ENCODE data around the gene SUN5.

Gene SUN5

DNA sequence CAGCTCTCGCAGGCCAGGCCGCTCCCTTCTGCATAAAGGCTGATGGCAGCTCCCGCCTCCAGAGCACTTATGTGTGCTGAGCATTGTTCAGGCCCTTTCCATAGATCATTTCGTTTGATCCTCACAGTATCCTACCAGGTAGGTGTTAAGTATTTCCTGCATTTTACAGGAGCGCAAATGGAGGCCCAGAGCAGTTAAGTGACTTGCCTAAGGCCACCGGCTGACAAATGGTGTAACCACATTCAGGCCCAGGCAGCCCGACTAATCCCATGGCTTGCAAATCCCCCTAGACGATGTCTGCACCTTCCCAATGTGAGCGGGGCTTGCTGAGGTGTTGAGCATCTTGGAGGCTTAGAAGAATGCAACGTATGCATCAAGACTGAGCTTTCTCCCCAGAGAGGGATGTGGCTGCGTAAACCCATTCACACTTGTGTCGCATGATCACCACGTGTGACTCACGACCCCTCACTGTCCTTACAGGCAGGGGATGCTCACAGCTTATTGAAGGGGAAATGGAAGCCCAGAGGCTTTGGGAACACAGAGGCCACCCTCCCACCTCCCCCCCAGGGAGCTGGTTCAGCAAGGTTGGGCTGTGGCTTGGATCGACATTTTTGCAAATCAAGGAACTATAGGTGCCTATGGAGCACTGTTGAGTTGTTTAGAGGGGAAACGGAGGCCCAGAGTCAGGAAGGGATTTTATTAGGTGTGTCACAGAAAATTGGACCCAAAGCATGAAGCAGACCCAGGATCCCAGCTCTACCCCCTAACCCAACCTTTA lies 10.3 kb upstream of the SUN5 start:
- no peak for DNase-seq (ENCODE audit: low read depth)

DNA sequence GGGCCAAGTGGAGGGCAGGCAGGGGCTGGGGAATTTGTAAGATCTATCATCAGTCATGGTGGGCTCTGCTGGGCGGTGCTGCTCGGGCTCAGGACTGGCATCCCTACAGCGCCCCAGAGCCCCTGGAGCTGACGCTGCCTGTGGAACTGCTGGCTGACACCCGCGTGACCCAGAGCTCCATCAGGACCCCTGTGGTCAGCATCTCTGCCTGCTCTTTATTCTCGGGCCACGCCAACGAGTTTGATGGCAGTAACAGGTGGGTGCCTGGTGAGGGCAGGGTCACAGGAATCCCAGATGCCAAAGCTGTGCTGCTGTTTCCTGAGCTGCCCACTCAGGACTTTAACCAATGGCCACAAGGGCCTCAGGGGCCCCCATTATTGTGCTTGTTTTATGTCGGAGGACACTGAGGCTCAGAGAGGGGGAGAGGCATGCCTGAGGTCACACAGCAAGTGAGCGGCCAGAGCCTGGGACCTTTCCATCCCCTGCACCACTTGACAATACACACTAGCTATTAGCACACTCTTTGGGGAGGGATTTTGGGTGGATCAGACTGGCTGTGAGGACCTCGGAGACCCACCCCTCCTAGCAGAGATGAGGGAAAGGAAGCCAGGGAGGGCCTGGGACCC lies 9.6 kb upstream of the SUN5 start:
- DNase-seq (ENCODE audit: low read depth), result no peak

DNA sequence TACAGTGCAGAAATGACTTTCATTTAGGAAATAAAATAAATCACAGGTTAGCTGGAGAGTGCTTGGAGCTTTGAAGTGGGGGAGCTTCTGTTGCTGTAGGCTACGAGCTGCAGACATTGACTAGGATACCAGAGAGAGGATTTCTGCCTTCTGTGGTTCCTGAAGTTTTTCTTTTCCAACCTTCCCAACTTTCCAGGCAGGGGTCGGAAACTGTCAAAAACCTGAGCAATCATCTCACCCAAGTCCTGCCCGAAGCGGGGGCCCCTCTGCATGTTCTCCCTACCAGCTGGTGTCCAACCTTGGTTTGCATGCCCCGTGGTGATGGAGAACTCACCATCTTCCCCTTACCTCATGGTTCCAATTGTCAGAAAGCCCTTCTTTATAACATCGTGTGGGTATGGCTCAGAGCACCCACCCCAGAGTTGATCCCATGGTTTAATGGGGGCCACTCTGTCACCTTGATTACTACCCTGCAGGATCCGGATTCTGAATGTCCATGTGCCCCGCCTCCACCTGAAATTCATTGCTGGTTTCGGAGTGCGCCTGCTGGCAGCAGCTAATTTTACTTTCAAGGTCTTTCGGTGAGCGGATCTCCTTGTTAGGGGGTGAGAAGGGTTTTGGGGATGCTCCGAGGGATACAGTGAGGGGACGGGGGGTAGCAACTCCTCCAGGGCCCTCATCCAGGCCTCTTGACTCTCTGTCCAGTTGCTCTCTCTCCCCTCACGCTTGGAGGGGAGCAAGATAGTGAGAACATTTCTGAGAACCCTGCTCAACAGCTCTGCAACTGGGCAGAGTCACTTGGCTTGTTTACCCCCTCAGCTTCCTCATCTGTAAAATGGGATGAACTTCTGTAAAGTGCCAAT lies 8.3 kb upstream of the SUN5 start:
- no peak for DNase-seq (ENCODE audit: low read depth)

DNA sequence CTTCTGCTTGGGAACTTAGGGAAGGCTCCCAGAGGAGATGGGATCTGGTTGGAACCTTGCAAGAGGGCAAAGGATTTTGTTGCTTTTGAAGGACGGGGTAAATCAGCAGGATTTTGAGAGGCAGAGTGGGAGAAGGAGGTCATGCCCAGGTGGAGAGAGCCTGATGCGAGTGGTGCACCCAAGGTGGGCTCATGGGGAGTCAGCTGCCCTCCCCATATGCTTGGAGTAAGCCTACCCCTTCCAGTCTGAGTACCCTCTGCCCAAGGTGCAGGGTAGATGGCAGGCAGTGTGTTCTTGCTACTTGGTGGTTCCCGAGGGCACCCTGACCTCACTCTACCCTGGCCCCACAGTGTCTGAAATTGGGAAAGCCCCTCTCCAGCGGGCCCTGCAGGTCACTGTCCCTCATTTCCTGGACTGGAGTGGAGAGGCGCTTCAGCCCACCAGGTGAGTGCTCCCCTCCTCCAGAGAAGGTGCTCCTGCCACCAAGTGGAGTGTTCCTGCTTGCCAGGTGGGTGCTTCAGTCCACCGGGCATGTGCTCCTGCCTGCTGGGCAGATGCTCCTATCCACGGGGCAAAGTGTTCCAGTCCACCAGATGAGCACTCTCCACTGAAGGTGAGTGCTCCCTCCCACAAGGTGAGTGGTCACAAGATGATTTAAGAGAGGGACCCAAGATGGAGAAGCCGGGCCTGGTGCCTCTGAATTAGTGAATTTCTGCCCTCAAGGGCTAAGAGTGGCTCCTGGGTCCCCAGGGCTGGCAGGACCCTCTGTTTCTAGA lies 6.6 kb upstream of the SUN5 start:
- no peak for DNase-seq (ENCODE audit: low read depth)

DNA sequence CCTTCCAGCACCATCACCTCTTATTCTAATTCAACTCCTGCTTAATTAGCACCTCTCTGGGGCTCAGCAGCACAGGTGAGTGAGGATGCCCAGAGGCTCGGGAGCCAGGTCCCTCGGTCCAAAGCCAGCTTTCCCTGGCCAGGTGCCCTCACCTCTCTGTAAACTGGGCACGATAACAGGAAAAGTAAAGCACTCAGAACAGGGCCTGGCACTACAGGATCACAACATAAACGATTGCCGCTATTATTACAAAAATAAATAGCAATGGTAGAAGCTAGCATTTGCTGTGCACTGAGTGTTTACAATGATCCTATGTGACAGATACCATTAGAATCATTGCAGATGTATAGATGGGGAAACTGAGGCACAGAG lies 5.9 kb upstream of the SUN5 start:
- no peak for DNase-seq (ENCODE audit: low read depth)

DNA sequence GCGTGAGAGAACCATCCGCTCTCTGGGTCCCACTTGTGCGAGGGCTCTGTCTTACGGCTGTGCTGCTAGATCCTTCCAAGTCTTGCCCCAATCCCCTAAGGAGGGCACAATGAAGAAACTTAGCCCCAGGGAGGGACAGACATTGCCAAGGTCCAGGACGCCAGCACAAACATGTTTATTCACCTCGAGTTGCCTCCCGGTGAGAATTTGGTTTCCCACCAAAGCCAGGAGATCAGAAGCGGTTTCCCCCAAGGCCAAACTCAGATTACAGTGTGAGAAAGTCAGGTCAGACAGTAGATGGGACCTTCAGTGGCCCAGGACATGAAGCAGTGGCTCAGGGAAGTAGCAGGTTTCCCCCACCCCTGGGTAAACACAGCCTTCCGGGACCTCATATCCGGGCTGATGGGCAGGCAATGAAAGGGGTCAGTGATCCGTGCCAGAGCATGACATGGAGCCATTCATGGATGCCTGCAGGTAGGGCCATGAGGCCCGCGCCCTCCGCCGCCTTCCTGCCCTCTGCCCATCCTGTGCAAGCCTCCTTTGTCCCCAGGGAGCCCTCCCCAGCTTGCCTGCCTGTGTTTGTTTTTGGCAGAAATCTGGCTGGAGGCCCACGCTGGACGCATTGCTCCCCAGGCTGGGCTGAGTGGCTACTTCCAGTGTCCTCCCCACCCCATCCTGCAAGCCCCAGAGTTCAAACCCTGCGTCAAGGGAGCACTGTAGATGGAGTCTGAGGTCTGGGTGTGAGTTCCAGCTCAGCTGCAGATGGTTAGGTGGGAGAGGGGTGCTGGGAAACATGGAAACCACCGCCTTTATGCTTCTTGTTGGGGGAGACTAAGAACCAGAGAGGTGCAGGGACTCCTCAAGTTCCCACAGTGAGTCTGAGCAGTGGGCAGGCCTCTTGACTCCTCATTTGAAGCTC lies 5.2 kb upstream of the SUN5 start:
- DNase-seq (ENCODE audit: low read depth), result no peak

DNA sequence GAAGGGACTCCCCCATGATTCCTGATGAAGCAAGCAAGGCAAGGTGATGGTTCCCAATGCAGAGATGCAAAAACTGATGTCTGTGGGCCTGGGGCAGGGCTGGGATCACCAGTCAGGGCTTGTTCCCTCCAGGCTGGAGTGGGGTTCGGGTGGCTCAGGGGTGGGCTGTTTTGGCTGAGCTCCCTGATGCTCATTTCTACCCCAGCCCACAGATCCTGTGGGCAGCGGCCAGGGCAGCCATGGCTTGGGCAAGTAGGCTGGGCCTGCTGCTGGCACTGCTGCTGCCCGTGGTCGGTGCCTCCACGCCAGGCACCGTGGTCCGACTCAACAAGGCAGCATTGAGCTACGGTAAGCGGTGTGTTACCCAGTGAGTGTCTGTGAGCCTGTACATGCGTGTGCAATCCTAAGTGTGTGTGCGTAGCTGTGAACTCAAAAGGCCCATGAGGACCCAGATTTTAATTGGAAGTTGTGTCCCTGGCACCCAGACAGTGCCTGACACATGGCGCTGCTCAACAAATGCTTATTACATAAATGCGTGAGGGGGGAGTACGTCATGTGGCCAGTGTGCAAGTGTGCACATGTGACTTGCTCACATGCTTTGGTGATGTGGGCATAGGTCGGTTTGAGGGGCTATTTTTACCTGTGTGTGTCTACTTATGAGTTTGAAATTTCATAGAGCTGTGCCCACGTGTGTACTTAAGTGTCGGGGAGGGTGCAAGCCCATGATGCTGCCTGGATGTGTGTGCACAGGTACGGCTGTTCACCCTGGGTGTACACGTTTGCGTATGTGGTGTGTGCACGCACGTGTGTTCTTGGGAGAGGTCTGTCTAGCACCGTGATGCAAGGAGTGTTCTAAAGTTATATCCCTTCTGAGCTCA lies 4.3 kb upstream of the SUN5 start:
- no peak for DNase-seq (ENCODE audit: low read depth)

DNA sequence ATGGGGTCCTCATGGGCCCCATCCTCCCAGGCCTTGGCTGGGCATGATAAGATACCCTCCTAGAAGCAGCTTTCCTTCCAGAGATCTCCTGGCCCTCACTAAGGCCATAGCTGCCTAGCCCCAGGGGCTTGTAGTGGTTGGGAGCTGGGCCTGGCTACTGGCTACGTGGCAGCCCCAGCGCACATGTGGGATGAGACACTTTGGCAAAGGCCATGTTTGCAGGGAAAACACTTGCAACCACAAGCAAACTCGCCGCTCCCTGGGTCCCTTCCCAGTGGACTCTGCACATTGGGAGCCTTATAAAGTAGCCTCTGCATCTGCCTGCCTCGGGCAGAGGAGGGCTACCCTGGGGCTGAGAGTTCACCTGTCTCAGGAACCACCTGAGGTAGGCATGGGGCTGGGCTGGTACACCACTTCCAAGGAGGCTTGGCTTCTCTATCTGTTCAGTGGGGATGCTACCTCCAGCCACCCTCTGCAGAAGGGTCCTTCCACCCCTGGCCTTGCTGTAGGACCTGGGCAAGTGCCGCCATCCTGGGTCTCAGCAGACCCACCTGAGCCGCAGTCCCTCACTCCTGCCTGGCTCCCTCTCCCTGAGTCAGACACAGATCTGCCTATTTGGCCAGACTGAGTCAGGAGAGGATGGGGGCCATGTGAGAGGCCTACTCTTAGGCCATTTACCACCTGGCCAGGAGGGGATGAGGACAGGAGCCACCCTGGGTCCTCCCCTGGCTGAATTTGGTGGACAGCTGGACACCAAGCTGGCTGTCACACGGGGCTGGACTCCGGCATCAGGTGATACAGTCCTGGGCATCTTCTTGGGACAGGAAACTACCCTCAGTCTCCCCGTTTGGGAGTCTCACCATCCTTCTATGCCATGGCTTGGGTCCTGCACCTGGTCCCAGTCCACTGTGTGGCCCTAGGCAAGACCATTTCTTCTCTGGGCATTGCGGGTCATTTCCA lies 3.4 kb upstream of the SUN5 start, which contains the start of gene BPIFB2:
Gene BPIFB2, plus strand, starts transcription at position 329 of the 960 bp plus-strand sequence. CDS start 871 bp downstream, outside the sequence.
- no peak for DNase-seq (ENCODE audit: low read depth)

DNA sequence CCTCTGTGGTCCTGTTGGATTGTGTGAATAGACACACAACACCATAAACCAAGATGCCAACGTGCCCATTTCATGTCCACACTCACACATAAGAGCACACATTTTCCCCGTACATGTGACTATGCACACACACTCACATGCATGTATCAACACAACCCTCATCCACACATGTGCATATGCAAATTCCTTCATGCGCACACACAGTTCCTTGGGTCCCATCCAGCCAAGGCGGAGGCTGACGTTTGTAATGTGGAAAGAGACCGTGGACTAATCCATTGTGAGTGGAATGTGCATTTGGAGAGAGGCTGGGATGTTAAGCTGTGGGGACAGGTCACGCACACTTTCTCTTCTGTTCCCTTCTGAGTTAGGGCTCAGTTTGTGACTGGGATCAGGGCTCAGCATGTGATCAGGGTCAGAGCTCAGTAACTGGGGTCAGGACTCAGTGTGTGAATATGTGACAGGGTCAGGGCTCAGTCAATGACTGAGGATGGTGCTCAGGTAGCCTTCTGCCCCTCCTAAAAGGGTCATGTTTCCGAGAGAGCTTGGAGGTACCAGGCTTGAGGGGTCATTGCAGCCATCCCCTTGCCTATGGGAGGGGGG lies 2.6 kb upstream of the SUN5 start:
- no peak for DNase-seq (ENCODE audit: low read depth)

DNA sequence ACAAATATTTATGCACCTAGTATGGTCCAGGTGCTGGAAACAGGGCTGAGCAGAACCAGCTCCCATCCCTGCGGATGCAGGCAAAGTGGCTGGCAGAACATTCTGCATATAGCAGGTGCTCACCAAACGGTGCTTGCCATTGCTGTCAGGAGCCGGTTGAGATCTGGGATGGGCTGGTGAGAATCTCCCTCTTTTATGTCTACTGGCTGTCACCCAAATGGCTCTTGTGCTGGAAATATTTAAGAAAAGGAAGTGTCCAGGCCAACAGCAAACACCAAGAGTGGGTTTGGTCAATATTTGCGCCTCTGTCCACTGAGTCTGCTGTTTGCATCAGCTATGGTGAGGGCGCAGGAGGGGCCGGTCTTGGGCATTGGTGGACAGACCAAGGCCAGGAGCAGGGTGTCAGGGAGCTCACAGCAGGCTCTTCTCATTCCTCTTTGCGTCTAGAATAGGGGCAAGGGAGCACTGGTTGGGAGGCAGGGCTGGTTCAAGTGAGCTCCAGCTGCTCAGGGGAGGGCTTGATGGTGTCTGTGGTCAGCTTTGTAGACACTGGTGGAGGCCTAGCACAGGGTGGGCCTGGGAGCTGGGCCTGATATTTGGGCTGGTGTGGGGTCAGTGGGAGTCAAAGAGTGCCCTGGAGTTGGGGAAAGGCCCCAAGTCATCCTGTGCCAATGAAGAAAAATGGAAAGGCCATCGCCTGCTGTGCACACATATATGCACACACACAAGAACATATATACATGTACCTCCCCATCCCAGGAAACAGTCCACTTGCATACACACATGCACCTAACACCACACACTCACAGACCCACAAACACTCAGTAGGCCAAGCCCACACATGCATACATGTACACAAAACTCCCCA lies 1.9 kb upstream of the SUN5 start:
- no peak for DNase-seq (ENCODE audit: low read depth)

DNA sequence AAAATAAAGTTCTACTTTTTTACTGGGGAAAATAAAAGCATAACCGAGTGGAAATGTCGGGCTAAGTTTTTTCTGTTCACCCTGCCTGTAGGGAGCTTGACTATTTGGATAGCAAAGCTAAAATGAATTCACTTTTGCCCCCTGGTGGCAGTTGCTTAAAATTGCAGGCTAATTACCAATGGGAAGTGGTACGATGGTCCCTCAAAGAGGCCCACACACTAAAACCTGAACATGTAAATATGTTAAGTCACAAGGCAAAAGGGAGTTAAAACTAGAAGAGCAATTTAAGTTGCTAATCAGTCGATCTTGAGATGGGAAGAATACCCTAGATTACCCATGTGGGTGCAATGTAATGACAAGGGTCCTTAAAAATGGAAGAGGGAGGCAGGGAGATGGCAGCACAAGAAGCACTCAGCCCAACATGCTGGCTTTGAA lies 916 bp upstream of the SUN5 start:
- no peak for DNase-seq (ENCODE audit: low read depth)

DNA sequence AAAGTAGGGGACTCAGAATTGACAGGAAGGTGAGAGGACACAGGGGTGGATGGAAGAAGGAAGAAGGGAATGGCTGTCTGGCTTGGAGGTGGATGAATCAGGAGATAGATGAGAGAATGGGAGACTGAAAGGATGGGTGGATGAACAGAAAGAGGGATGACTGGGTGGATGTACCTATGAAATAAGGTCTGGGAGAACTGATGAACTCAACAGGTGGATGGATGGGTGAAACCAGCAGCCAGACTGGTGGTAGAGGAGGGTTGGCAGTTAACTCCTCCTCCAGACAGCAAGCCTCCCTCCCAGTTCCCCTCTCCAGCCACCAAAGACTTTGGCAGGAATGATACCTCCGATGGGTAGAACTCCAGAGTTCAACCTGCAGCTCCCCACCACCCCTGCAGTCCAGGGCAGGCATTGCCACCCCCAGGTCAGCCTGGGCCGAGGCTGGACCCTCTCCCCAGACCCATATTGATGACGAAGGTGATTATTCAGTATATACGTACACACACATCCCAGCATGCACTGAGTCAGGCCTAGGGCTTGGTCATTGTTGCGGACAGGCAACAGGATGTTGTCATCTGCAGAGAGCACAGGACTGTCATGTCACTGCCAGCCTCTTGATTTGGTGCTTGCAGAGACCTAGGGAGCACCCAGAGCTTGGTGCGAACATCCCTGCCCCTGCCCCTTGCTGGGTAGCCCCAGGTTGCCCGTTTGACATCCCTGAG lies 2.0 kb downstream of the SUN5 start:
- DNase-seq (ENCODE audit: low read depth), result no peak

DNA sequence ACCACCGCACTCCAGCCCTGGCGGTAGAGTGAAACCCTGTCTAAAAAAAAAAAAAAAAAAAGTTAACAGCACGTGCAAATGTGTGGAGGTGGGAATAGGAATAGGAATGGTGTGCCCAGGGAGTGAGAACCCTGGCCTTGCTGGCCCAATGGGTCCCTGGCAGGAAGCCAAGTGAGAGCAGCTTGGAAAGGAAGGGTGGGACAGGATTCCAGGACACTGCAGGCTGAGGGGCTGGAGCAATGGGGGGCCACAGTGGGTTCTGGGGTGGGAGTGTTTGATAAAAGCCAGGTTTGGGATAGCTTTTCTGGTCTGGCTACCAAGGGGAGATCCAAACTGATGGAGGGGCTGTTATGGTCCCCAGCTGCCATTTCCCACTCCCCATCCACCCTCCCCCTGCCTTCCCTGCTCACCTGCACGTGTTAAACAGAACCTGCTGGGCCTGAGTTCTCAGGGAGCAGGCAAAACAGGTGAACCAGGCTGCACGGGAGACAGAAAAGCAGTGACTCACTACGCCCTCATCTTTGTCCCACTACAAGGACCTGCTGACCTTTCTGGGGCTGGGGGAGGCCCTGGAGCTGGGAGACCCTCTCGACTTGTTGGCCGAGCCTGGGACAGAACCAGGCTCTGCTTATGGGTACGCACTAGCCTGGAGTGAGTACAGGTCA lies 3.3 kb downstream of the SUN5 start:
- no peak for DNase-seq (ENCODE audit: low read depth)

DNA sequence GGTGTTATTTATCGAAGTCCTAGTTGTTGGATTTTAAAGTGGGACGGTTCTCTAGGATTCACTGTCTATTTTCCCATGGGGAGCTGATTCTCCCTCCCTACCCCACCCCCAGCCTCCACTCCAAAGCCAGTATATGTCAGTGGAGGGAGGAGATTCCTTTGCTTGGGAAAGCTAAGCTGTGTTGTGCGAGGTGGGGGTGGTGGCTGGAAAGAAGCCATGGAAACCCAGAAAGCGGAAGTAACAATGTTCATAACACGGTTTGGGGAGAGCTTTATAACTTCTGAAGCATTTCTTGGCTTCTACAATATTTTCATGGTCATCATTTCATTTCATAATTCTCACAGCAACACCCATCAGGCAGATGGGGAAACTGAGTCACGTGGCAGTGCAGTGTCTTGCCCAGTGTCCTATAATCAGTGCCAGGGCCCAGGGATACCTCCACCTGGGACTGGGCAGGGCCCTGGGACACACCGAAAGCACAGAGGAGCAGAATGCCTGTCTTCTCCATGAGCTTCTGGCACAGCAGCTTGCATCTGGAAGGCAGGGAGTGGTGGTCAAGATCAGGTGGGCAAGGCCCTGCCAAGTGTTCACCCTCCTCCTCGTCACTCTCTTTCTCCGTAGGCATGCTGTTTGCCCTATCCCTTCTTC lies 4.5 kb downstream of the SUN5 start:
- no peak for DNase-seq (ENCODE audit: low read depth)

DNA sequence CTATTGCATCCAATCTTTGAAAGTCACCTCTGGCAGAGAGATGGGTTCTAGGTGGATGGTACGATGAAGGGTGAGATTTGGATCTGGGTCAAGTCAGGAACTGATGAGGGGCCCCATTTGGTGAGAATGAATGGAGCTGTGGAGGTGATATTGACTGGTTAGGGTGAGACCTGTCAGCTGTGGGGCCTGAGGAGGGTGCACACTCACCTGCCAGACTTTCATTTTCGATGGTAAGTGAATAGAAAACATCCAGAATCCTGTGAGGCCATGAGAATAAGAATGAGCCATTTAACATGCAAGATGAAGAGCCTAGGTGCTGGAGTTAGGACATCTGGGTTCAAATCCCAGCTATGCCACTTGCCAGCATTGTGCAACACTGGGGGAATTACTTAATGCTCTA lies 6.8 kb downstream of the SUN5 start:
- DNase-seq (ENCODE audit: low read depth), result no peak

DNA sequence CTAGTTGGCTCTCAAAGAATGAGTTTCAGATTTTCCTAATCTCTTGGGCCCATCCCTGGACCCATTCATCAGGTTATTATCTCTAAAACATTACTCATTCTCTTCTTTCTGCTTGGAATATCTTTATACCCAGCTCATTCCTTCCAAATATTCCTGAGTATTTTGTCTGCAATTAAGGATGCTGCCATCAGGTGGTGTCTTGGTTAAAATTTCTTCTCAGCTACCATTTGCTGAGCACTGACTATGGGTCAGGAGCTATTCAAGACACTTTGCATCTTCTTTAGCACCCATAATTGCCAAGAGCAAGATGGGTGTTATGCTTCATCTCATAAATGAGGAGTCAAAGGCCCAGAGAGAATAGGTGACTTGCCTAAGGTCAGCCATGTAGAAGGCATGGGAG lies 8.4 kb downstream of the SUN5 start:
- no peak for DNase-seq (ENCODE audit: low read depth)

Data from stimulated activated CD8-positive, alpha-beta memory T cell treated with anti-CD3 and anti-CD28 coated beads, Interleukin-4, amount 100 ng/mL, for 24 hours (primary cell).